OCI-LY7 (cell line): Measurements from ENCODE around the gene DHFR2.

Experiments
- CTCF ChIP-seq: fragments of 200-600 bp; sonication (generic); conservative IDR thresholded peaks from 2 replicates; pipeline ENCODE4 v1.5.1; 2014; ENCODE audit warnings: mild to moderate bottlenecking, antibody characterized with exemption, low read length, moderate library complexity, mixed read lengths
- EZH2phosphoT487 ChIP-seq: fragments of 200-600 bp; sonication (generic); IDR thresholded peaks from 2 replicates; pipeline ENCODE4 v1.6.1; 2018; ENCODE audit warnings: low read depth, borderline replicate concordance, mild to moderate bottlenecking, mixed run types, antibody characterized with exemption, low read length, moderate library complexity, mixed read lengths

DNA sequence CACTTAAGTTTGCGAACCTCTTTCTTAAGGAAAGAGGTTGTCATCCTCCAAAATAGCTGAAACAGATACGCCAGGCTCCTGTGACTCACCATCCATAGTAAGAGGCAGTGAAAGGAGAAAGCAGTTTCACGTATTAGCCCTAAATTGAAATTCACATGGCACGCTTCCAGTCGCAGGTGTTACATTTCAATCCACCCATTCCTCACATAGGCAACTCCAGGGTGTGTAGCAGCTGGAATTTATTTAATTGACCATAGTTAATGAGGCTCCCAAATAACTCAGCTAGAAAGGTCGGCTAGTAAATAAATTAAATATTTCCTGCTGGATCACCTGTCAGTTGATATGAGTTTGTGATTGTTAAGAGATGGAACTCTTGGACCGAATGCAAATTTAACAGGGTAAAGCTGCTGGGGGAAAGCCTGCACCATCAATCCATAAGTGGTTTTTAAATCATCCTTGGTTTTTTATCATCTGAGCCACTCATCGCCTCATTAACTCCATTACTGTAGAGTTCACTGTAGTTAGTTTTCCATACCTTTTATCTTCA is 19.7 kb upstream of the DHFR2 start:
- TF ChIP-seq CTCF (no peak), EZH2phosphoT487 (no peak)
